ENCODE results near the gene SKAP2.

Gene SKAP2, protein sequence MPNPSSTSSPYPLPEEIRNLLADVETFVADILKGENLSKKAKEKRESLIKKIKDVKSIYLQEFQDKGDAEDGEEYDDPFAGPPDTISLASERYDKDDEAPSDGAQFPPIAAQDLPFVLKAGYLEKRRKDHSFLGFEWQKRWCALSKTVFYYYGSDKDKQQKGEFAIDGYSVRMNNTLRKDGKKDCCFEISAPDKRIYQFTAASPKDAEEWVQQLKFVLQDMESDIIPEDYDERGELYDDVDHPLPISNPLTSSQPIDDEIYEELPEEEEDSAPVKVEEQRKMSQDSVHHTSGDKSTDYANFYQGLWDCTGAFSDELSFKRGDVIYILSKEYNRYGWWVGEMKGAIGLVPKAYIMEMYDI

DNA sequence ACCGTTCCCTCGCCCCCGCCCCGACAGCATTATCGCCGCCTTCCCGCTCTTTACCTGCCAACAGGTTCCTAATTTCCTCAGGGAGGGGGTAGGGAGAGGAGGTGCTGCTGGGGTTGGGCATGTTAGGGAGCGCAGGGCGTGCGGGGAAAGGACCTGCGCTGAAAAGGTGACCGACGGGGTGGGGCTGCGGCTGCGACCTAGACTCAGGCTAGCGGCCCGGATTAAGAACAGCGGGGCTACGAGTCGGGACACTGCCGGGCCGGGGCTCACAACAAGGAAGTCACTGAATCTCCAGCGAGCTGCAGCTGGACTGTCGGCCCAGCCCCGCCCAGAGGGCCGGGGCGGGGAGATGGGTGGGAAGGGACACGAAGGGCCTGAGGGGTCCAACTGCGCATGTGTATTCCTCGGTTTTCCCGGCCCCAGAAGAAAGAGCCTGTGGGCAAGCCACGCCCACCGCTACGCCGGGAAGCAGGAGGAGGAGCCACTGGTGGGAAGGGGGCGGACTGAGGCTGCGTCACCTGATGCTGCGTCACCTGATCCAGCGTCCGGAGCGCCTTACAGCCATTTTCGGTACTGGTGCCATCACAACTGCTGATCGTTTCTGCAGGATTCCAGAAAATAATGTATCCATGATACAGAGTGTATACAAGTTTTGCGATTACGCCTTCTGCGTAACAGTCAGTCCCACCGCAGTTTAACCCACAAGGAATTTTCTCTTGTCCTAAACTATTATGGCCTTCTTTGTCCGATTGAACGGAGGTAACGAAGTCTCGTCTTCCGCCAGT lies at the start of gene SKAP2:
TSS of gene SKAP2 (minus strand) at position 282 of the 785 bp plus-strand sequence. CDS start at position 121, 161 bp downstream.
- peak; percentile 68 to 81 for DNase-seq (ENCODE audit: low read depth in 2 of 2)

DNA sequence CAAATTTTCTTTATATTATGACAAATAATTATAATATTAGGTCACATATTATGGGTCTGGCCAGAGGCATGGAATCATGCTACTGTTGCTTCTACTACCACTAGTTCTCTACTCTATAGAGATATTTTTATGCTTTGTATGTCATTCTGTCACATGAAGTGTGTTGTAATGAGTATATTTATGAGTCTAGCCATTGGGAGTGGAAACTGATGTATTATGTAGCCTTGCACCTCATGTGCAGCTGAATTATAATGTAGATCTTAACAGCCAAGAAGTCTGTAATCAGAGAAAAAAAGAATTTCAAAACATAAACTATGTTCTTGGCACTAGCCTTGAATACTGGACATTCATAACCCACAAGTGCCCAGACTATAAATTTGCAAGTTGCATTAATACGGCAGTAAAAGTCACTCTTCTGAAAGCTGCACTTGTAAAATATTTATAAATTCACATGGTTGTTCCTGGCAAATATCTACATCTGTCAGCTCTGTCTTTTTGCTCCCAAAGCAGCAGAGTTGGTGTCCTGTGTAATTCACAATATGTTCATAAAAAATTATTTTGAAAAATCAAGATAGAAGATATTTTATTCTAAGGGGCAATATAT lies 48.6 kb upstream of the SKAP2 start:
- no peak for DNase-seq (ENCODE audit: low read depth in 2 of 2)

- DNase-seq (ENCODE audit: low read depth in 2 of 2), result no peak
These were observed 47.9 kb upstream of the SKAP2 start for GRCh38 chr7:26912338-26912737.

DNA sequence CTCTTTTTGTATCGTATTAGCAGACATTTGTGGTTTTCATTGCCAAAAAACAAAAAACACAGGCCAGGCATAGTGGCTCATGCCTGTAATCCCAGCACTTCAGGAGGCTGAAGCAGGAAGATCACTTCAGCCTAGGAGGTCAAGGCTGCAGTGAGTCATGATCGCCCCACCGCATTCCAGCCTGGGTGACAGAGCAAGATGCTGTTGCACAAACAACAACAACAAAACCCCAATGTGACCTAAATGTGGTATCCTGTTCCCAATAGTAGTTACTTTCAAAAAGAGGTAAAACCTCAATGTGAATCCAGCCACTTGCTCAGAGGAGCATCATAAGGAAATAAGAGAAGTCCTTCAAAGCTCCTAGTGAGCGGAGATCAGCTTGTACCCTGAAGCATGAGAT lies 45.8 kb upstream of the SKAP2 start:
- DNase-seq (ENCODE audit: low read depth in 2 of 2), result no peak

GRCh38 chr7:26900251-26900650 lies 35.9 kb upstream of the SKAP2 start:
- DNase-seq (ENCODE audit: low read depth in 2 of 2), result no peak

- DNase-seq (ENCODE audit: low read depth in 2 of 2), result no peak
These were observed 35.1 kb upstream of the SKAP2 start for GRCh38 chr7:26899519-26899918.

DNA sequence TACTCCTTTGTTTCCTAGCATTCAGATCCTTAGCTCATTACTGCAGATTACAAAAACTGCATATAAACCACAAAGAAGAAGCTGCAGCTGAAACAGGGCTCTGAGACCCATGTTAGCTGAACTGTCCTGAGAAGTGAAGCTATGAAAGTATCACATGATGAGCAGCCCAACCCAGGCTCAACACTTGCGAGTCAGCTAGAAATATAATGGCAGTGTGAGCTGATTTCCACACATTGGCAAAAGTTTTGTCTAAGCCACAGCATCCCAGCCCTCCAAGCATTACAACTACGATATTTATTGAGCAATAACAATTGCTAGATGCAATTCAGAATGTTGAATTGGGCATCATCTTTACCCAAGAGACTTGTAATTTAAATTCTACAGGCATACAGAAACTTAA lies 34.5 kb upstream of the SKAP2 start:
- no peak for DNase-seq (ENCODE audit: low read depth in 2 of 2)

GRCh38 chr7:26897928-26898327 lies 33.5 kb upstream of the SKAP2 start:
- no peak for DNase-seq (ENCODE audit: low read depth in 2 of 2)

GRCh38 chr7:26891400-26892350 lies 27.3 kb upstream of the SKAP2 start:
- no peak for DNase-seq (ENCODE audit: low read depth in 2 of 2)

DNA sequence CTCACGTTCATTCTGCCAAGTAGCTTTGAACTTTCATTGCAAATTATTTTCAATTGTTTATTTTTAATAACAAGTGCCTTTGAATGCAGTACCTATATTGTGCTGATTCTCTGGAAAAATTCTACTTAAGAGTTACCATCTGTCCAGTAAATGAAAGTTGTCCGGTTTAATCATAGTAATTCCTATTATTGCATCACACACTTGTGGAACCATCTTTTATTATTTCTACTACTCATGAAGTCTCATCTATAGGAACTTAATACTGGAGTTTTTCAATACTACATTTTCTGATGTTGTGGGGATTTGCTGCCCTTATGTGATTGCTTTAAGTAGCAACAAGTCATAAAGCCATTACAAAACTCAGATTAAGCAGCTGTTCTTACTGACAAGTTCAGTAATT lies 16.5 kb upstream of the SKAP2 start:
- DNase-seq (ENCODE audit: low read depth in 2 of 2), result no peak

GRCh38 chr7:26879671-26880070 lies 15.3 kb upstream of the SKAP2 start:
- DNase-seq (ENCODE audit: low read depth in 2 of 2), result no peak

DNA sequence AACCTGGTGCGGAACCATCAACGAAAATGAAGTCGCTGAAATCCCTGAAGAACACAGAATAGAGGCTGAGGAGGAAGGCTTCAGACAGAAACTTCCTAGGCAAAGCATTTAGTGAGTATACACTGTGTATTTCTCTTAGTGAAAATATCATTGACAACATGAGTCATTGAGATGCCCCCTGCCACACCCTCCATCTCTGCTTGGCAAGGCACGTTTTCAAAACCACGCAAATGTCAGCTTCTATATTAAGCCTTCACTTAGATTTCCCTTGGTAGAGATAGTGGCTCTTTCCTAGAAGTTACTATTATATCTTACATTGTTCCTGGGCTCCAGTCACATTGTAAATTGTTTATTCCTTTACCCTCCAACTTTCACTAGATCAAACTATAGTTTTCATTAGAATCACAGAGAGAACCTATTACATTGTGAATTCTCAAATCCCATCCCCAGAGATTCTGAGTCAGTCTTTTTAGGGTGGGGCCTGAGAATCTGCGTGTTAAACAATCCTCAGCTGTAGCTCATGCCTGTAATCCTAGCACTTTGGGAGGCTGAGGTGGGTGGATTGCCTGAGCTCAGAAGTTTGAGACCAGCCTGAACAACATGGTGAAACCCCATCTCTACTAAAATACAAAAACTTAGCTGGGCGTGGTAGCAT lies 4.6 kb upstream of the SKAP2 start:
- DNase-seq (ENCODE audit: low read depth in 2 of 2), result no peak

- no peak for DNase-seq (ENCODE audit: low read depth in 2 of 2)
These were observed 651 bp upstream of the SKAP2 start for GRCh38 chr7:26865094-26865388.

DNA sequence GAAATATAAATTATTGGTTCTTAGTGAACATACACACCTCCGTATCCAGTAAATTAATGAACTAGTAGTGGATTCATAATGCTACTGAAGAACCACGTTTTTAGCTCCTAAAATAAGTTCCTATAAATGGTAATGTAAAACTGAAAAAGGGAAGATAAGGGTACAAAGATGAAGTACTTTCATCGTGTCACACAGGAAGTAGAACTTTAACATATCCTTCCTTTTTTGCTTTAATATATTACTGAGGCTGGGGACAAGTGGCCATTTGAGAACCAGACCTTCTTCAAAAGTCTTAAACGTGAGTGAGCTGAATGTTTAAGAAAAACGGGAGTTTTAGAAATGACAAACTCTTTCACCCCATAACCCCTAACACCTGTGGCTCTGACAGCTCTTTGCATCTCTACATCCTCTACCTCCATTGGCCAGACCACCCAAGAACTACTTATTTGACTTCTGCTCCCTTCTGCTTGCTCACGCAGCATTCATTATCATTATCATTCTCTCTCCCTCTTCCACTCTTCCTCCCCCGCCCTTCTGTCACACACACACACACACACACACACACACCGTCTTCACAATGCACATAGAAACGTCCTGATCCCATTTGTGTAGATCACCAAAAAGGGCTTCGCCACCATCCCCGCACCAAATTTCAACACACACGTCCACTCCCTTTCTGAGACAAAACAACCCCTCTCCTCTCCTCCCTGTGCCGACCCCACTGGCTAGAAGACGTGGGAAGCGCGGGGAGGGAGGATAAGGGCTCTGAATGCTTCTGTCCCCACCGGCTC lies 677 bp downstream of the SKAP2 start:
- DNase-seq (ENCODE audit: low read depth in 2 of 2), result no peak

- DNase-seq (ENCODE audit: low read depth in 2 of 2), result no peak
These were observed 1.6 kb downstream of the SKAP2 start for GRCh38 chr7:26862834-26863233.

DNA sequence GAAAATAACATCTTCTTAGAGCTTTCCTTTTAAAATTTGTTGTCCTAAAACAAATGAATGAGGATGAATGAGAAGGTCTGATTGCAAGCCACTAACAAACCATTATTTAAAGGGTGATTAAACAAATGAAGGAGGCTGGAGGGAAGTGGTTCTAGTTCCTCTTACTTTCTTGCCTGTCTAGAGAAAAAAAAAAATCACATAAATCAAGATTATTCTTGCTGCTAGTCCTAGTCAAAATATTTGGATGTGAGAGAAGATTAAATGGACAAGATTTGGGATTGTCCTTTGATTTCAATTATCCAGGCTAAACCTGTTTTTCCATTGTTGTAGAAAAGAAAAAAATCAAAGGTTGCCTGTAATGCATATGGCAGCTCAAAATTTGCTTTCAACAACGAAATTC lies 3.3 kb downstream of the SKAP2 start:
- no peak for DNase-seq (ENCODE audit: low read depth in 2 of 2)

GRCh38 chr7:26860361-26860760 lies 4.0 kb downstream of the SKAP2 start:
- DNase-seq (ENCODE audit: low read depth in 2 of 2), result no peak

GRCh38 chr7:26859720-26860119 lies 4.7 kb downstream of the SKAP2 start:
- DNase-seq (ENCODE audit: low read depth in 2 of 2), result no peak

DNA sequence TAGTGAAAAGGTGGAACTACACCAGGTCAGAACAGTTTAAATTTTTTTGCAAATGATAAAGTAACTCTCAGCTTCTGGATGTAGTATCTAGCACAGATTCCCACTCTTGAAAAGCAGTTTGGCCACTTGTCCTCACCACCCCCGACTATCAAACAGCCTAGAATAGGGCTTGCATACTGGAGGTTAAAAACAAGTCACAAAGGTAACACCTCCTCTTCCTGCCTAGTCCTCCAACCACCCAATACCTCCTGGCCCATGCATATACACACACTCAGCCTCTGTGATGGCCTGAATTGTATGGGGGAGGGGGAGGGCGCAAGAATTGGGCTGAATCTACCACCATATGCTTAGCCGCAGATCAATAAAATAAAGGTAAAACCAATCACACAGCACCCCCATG lies 5.7 kb downstream of the SKAP2 start:
- DNase-seq (ENCODE audit: low read depth in 2 of 2), result no peak

GRCh38 chr7:26858241-26858715 lies 6.1 kb downstream of the SKAP2 start:
- DNase-seq (ENCODE audit: low read depth in 2 of 2), result no peak
